Endothelial cell of umbilical vein (primary cell): Measurements from ENCODE around the gene PTGS2.

Experiments
- EZH2 ChIP-seq: IDR thresholded peaks from 2 replicates; pipeline ENCODE4 v1.6.1; 2012; ENCODE audit warnings: borderline replicate concordance, low read depth, mild to moderate bottlenecking, moderate library complexity, low read length, inconsistent platforms; ENCODE audit not compliant: severe bottlenecking
- POLR2A ChIP-seq: IDR thresholded peaks from 2 replicates; pipeline ENCODE4 v1.6.1; 2012; ENCODE audit warnings: low read depth, mild to moderate bottlenecking, control low read depth, low read length
- POLR2AphosphoS5 ChIP-seq: IDR thresholded peaks from 2 replicates; pipeline ENCODE4 v1.6.1; 2012; ENCODE audit warnings: low read depth, mild to moderate bottlenecking, control low read depth, low read length, moderate library complexity; ENCODE audit not compliant: insufficient read depth
- TF ChIP-seq, protein P1 (sequence below), 2 donors: IDR thresholded peaks; 1 replicate in 1 of 2; 2 replicates in 1 of 2; pipeline ENCODE4 v1.5.1; 2011; ENCODE audit warnings: low read length in 2 of 2, mild to moderate bottlenecking in 2 of 2, moderate library complexity in 2 of 2, control low read depth in 1 of 2, inconsistent platforms in 1 of 2, low read depth in 1 of 2; ENCODE audit not compliant: insufficient read depth in 1 of 2; ENCODE audit errors: extremely low read depth in 1 of 2

DNA sequence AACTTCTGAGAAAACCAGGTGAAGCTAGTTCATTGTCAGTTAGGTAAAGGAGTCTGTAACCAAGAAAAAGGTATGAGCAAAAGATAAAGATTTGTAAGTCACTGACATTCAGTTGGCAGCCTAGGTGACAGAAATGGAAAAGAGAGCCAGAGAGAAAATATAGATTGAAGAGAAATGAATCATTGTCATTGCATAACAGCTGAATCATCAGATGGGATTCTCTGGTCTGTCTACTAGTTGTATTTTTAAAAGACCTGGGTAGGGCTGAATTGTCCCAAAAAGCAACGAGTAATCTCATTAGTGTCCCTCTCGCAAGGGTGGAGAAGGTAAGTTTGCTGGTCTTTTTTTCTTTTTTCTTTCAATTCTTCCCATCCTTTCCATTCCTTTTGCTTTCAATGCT, 36.6 kb downstream of the PTGS2 start:
- TF ChIP-seq, protein P1, sequence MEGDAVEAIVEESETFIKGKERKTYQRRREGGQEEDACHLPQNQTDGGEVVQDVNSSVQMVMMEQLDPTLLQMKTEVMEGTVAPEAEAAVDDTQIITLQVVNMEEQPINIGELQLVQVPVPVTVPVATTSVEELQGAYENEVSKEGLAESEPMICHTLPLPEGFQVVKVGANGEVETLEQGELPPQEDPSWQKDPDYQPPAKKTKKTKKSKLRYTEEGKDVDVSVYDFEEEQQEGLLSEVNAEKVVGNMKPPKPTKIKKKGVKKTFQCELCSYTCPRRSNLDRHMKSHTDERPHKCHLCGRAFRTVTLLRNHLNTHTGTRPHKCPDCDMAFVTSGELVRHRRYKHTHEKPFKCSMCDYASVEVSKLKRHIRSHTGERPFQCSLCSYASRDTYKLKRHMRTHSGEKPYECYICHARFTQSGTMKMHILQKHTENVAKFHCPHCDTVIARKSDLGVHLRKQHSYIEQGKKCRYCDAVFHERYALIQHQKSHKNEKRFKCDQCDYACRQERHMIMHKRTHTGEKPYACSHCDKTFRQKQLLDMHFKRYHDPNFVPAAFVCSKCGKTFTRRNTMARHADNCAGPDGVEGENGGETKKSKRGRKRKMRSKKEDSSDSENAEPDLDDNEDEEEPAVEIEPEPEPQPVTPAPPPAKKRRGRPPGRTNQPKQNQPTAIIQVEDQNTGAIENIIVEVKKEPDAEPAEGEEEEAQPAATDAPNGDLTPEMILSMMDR (IDR thresholded peaks at IDR 0.05; ENCODE audit: extremely low read depth in 1 of 2, insufficient read depth in 1 of 2, low read depth in 1 of 2, low read length in 2 of 2), result no peak
- TF ChIP-seq POLR2AphosphoS5 (no peak), POLR2A (no peak), EZH2 (no peak)
